ENCODE results near the gene ATG7. TPM values are rescaled to one million over a fixed set of nuclear protein-coding genes. Genes with fewer than 3 reads are reported as not detected.

The ATG7 gene
- total RNA-seq, 1 experiment from 2014 or later = 29.3 TPM

- no peak for TF ChIP-seq REST (IDR thresholded peaks at IDR 0.05; ENCODE audit: low read depth)
- no peak for TF ChIP-seq ATF3 (IDR thresholded peaks at IDR 0.05)
- no peak for TF ChIP-seq EZH2phosphoT487 (IDR thresholded peaks at IDR 0.05; ENCODE audit: borderline replicate concordance)
Measured at GRCh38 chr3:11587766-11588165, 315.6 kb downstream of the ATG7 start (continued).

- ChIA-PET RAD21 (ENCODE audit: low non-redundant PET in 1 of 2, low total read pairs in 2 of 2, uncharacterized antibody in 2 of 2, unreplicated experiment in 2 of 2) (no interaction called here), CTCF (no interaction called here), POLR2A (no interaction called here)
- peaks cover 14 to 24% of the 10 kb centered on the region in 2 experiments for H3K4me1 ChIP-seq (ENCODE audit: control insufficient read depth in 1 of 2, insufficient read depth in 2 of 2, low read length in 2 of 2)
- no peak overlapping the region for H3K27ac ChIP-seq (ENCODE audit: low read depth, low read length)
- no peak for DNase-seq (ENCODE audit: low read depth, low spot score)
- no peak overlapping the region for H3K4me2 ChIP-seq (ENCODE audit: low read length)
- H3K9me2 ChIP-seq (ENCODE audit: insufficient read depth) = no peaks in the 10 kb centered on the region
- ATAC-seq = no peak
- H3K79me2 ChIP-seq (ENCODE audit: insufficient read depth, low read length) = peaks cover 36% of the 10 kb centered on the region
- no peak overlapping the region for H2AFZ ChIP-seq (ENCODE audit: low read depth, low read length, poor library complexity, severe bottlenecking)
- H3K36me3 ChIP-seq (ENCODE audit: control insufficient read depth in 1 of 2, insufficient read depth in 2 of 2, low read length in 2 of 2) = no peaks in the 10 kb centered on the region
- no peaks in the 10 kb centered on the region for H3K9me3 ChIP-seq (ENCODE audit: control insufficient read depth in 1 of 2, insufficient read depth in 1 of 2, low read depth in 1 of 2, low read length in 2 of 2)
- TF ChIP-seq JUND (IDR thresholded peaks at IDR 0.05) (no peak), EZH2phosphoT487 (IDR thresholded peaks at IDR 0.05; ENCODE audit: borderline replicate concordance) (no peak), SIN3A (IDR thresholded peaks at IDR 0.05; ENCODE audit: low read depth) (no peak), ZBTB33 (IDR thresholded peaks at IDR 0.05; ENCODE audit: extremely low read depth, insufficient replicate concordance, low read length) (no peak), ATF3 (IDR thresholded peaks at IDR 0.05) (no peak), MAX (IDR thresholded peaks at IDR 0.05) (no peak), EZH2 (IDR thresholded peaks at IDR 0.05) (no peak), ZNF274 (IDR thresholded peaks at IDR 0.05; ENCODE audit: low read depth, low read length) (no peak), CTCF (IDR thresholded peaks at IDR 0.05 in 2 of 3, conservative IDR thresholded peaks at IDR 0.05 in 1 of 3; ENCODE audit: borderline replicate concordance in 1 of 3, insufficient read depth in 1 of 3, low read depth in 2 of 3, low read length in 2 of 3) (no peak), CBX3 (IDR thresholded peaks at IDR 0.05; ENCODE audit: low read depth) (no peak)
- no TSS peak for BruUV-seq (replicated peaks)
- H3K27me3 ChIP-seq (ENCODE audit: insufficient read depth, low read length) = no peaks in the 10 kb centered on the region
- intact Hi-C loops (cut with micrococcal nuclease) = no loop called here
- no peak overlapping the region for H3K4me3 ChIP-seq (replicated peaks in 1 of 2; ENCODE audit: low read depth in 1 of 2, low read length in 2 of 2)
- H3K9ac ChIP-seq (ENCODE audit: low read length) = no peak overlapping the region
- H4K20me1 ChIP-seq (ENCODE audit: insufficient read depth) = no peaks in the 10 kb centered on the region
Measured at GRCh38 chr3:11588338-11588737, 316.1 kb downstream of the ATG7 start.

Data from HCT116 (cell line).